Measurements from ENCODE around the gene EME1. TPM values are rescaled to one million over a fixed set of nuclear protein-coding genes. Genes with fewer than 3 reads are reported as not detected.

The EME1 gene, protein sequence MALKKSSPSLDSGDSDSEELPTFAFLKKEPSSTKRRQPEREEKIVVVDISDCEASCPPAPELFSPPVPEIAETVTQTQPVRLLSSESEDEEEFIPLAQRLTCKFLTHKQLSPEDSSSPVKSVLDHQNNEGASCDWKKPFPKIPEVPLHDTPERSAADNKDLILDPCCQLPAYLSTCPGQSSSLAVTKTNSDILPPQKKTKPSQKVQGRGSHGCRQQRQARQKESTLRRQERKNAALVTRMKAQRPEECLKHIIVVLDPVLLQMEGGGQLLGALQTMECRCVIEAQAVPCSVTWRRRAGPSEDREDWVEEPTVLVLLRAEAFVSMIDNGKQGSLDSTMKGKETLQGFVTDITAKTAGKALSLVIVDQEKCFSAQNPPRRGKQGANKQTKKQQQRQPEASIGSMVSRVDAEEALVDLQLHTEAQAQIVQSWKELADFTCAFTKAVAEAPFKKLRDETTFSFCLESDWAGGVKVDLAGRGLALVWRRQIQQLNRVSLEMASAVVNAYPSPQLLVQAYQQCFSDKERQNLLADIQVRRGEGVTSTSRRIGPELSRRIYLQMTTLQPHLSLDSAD
- 4.7 and 8.5 TPM in 2 replicates for total RNA-seq

DNA sequence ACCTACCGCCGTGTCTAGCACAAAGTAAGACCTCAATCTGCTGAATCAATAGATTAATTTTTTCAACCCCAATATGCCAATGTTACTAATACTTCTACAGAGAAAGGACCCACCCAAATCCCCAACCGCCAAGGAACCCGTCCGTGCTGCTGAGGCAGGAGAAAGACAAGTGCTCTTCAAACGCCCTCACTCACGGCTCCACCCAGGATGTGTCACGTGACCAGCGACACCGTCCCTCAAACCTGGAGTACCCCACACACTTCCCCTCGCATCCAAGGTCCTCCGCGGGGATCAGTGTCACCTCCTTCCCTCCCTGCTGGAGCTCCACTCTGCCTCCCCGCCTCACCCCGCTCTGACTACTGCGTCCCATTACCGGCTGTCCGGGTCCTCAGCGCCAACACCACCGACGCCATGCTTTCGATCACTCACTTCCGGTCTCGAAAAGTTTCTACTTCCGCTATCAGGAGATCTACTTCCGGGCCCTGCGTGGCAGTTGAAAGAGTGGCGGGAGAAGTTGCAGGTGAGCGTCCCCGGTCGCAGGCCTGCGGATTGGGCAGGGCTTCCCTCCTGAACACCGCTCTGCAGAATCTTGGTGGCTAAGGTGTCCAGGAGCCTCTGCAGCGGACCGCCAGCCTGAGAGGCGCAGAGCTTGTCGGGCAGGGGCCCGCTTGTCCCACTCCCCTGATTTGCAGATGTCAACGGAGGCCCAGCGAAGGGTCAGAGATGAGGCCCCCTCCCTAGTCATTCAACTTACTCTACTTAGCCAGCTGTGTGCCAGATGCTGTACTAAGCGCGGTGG is at the start of gene EME1, which contains the start of gene MRPL27:
Gene EME1 (plus strand): TSS at position 472 of the 799 bp plus-strand sequence. CDS start 1,980 bp downstream, outside the sequence.
Gene MRPL27 (minus strand): TSS at position 427 of the 799 bp plus-strand sequence. CDS start 14 bp downstream, at position 413.

GRCh38 chr17:50345432-50346312 is 27.4 kb upstream of the EME1 start, which contains the start of gene XYLT2:
Gene XYLT2 (plus strand): TSS chr17:50346126. CDS start chr17:50346141, 15 bp downstream.

GRCh38 chr17:50397111-50397918 is 24.3 kb downstream of the EME1 start, which contains the start of gene LRRC59:
Gene LRRC59 (minus strand): TSS chr17:50397523. CDS start chr17:50397317, 206 bp downstream.

GRCh38 chr17:50425682-50426471 is 52.8 kb downstream of the EME1 start, which contains the start of gene ACSF2:
Gene ACSF2 (plus strand): TSS chr17:50426218. CDS start chr17:50426262, 44 bp downstream.

Small RNA genes within 50 kb of the gene (small RNA-seq; reads per million reads assigned to genes)
- not detected for gene RF00019

Other genes with a start within 250 kb of the EME1 start
- 3.1 and 3.7 TPM in 2 replicates for gene SAMD14, start 243.1 kb upstream of the EME1 start, total RNA-seq
- gene PPP1R9B, start 222.6 kb upstream of the EME1 start, total RNA-seq = 35.8 and 45.4 TPM in 2 replicates
- gene SGCA, start 207.2 kb upstream of the EME1 start, total RNA-seq = not detected in 2 replicates
- 0.66 and 1.3 TPM in 2 replicates for gene COL1A1, start 171.6 kb upstream of the EME1 start, total RNA-seq
- 0.07 TPM in 1 of 2 replicates, not detected in the other for gene TMEM92, start 98.8 kb upstream of the EME1 start, total RNA-seq
- gene XYLT2, start 27.1 kb upstream of the EME1 start, total RNA-seq = 21.5 and 27.0 TPM in 2 replicates
- 59.6 and 60.8 TPM in 2 replicates for gene MRPL27, start within 50 bp of the EME1 start, total RNA-seq
- gene LRRC59, start 24.3 kb downstream of the EME1 start, total RNA-seq = 243 and 261 TPM in 2 replicates
- gene ACSF2, start 53.0 kb downstream of the EME1 start, total RNA-seq = 4.5 and 8.0 TPM in 2 replicates
- gene CHAD, start 95.7 kb downstream of the EME1 start, total RNA-seq = not detected in 2 replicates
- 28.9 and 30.5 TPM in 2 replicates for gene RSAD1, start 105.6 kb downstream of the EME1 start, total RNA-seq
- gene MYCBPAP, start 135.2 kb downstream of the EME1 start, total RNA-seq = 0.53 and 1.2 TPM in 2 replicates
- 0.07 and 0.13 TPM in 2 replicates for gene EPN3, start 159.5 kb downstream of the EME1 start, total RNA-seq
- 39.8 and 44.0 TPM in 2 replicates for gene SPATA20, start 173.9 kb downstream of the EME1 start, total RNA-seq
- gene CACNA1G, start 187.5 kb downstream of the EME1 start, total RNA-seq = not detected in 2 replicates

All from thoracic aorta endothelial cell (primary cell).